IMR-90 (cell line): ENCODE data around the gene MAOA. TPM values are rescaled to one million over a fixed set of nuclear protein-coding genes. Genes with fewer than 3 reads are reported as not detected.
A peak's percentile ranks its signal among the peaks of the same experiment; 100 is the strongest.

Experiments used
- ATAC-seq: fragments of 200-7000 bp; cut with Tn5 transposase; 2 replicates; pipeline ENCODE4 v1.9.1; 2020; ENCODE audit warnings: low read depth, mild to moderate bottlenecking, moderate library complexity
- BruUV-seq: library from RNA; stranded (reverse); fragments of 400-500 nt; replicated peaks from 2 replicates; lab custom pipeline; 2021; lab: Mats Ljungman, UMichigan
- CTCF ChIA-PET: fragments of 300-600 bp; formaldehyde crosslinking; extraction: SDS; loops from one replicate; lab custom pipeline; 2021; ENCODE audit warnings: antibody characterized with exemption; lab: Yijun Ruan, JAX
- POLR2A ChIA-PET: fragments of 300-600 bp; sonication (Branson Sonifier 250); formaldehyde crosslinking; loops from one replicate; lab custom pipeline; 2022; ENCODE audit warnings: antibody characterized with exemption; ENCODE audit not compliant: unreplicated experiment; lab: Charles Lee
- DNase-seq: peaks from one replicate; pipeline ENCODE4 v3.0.0; 2013
- H2AFZ ChIP-seq: replicated peaks from 2 replicates; pipeline ENCODE3; 2013; ENCODE audit warnings: low read length, mild to moderate bottlenecking; ENCODE audit not compliant: poor library complexity
- H2AK5ac ChIP-seq: 2 replicates; pipeline ENCODE4 v1.6.1; 2013; ENCODE audit warnings: low read depth, low read length, inconsistent platforms
- H2AK9ac ChIP-seq: replicated peaks from 2 replicates; pipeline ENCODE3; 2013; ENCODE audit warnings: mild to moderate bottlenecking, low read depth, low read length, moderate library complexity; ENCODE audit not compliant: poor library complexity
- H2BK120ac ChIP-seq: 2 replicates; pipeline ENCODE4 v1.6.1; 2013; ENCODE audit warnings: low read depth, low read length, inconsistent platforms
- H2BK15ac ChIP-seq: 3 replicates; pipeline ENCODE4 v1.6.1; 2013; ENCODE audit warnings: low read depth, low read length, inconsistent platforms
- H2BK20ac ChIP-seq: 2 replicates; pipeline ENCODE4 v1.6.1; 2013; ENCODE audit warnings: low read depth, mild to moderate bottlenecking, inconsistent platforms, low read length, moderate library complexity
- H2BK5ac ChIP-seq: 2 replicates; pipeline ENCODE4 v1.6.1; 2013; ENCODE audit warnings: mild to moderate bottlenecking, low read depth, low read length, inconsistent platforms; ENCODE audit not compliant: poor library complexity, severe bottlenecking
- H3K14ac ChIP-seq: replicated peaks from 2 replicates; pipeline ENCODE4 v1.6.1; 2013; ENCODE audit warnings: low read depth, low read length, inconsistent platforms
- H3K18ac ChIP-seq: 2 replicates; pipeline ENCODE4 v1.6.1; 2013; ENCODE audit warnings: low read depth, low read length, control low read depth
- H3K23ac ChIP-seq: 2 replicates; pipeline ENCODE4 v1.6.1; 2013; ENCODE audit warnings: low read depth, low read length, inconsistent platforms
- H3K27ac ChIP-seq: 2 replicates; pipeline ENCODE4 v1.5.1; 2013; ENCODE audit warnings: mild to moderate bottlenecking, control low read depth, low read length; ENCODE audit not compliant: insufficient read depth
- H3K27me3 ChIP-seq: 2 replicates; pipeline ENCODE4 v1.6.1; 2013; ENCODE audit warnings: low read length; ENCODE audit not compliant: control insufficient read depth, insufficient read depth
- H3K36me3 ChIP-seq: 2 replicates; pipeline ENCODE4 v1.6.1; 2013; ENCODE audit warnings: low read length, mixed read lengths; ENCODE audit not compliant: control insufficient read depth, insufficient read depth
- H3K4ac ChIP-seq: 2 replicates; pipeline ENCODE4 v1.6.1; 2013; ENCODE audit warnings: low read depth, low read length, inconsistent platforms
- H3K4me1 ChIP-seq: 2 replicates; pipeline ENCODE4 v1.6.1; 2013; ENCODE audit warnings: low read length, mixed read lengths; ENCODE audit not compliant: control insufficient read depth, insufficient read depth
- H3K4me2 ChIP-seq: 2 replicates; pipeline ENCODE4 v1.6.1; 2013; ENCODE audit warnings: low read depth, mild to moderate bottlenecking, control low read depth, low read length, moderate library complexity
- H3K4me3 ChIP-seq: 2 replicates; pipeline ENCODE4 v1.5.1; 2013; ENCODE audit warnings: low read depth, mild to moderate bottlenecking, control low read depth, low read length, moderate library complexity; ENCODE audit not compliant: insufficient read depth
- H3K56ac ChIP-seq: 2 replicates; pipeline ENCODE4 v1.6.1; 2013; ENCODE audit warnings: low read length, inconsistent platforms; ENCODE audit not compliant: insufficient read depth; ENCODE audit errors: extremely low read depth
- H3K79me1 ChIP-seq, 2 experiments: 2 replicates each; pipeline ENCODE4 v1.6.1; 2013; ENCODE audit warnings: low read length in 2 of 2, inconsistent platforms in 1 of 2, low read depth in 1 of 2
- H3K9ac ChIP-seq: 2 replicates; pipeline ENCODE4 v1.6.1; 2013; ENCODE audit warnings: low read depth, low read length, control low read depth
- H3K9me1 ChIP-seq: 2 replicates; pipeline ENCODE4 v1.6.1; 2013; ENCODE audit warnings: low read length, inconsistent platforms; ENCODE audit not compliant: insufficient read depth
- H3K9me3 ChIP-seq: 2 replicates; pipeline ENCODE4 v1.6.1; 2013; ENCODE audit warnings: low read length; ENCODE audit not compliant: control insufficient read depth, insufficient read depth
- H4K20me1 ChIP-seq: 2 replicates; pipeline ENCODE4 v1.6.1; 2013; ENCODE audit warnings: low read length, inconsistent platforms; ENCODE audit not compliant: insufficient read depth
- H4K5ac ChIP-seq: 2 replicates; pipeline ENCODE4 v1.6.1; 2013; ENCODE audit warnings: mild to moderate bottlenecking, low read depth, low read length, control low read depth
- H4K8ac ChIP-seq, 2 experiments: 2 replicates each; pipeline ENCODE4 v1.6.1; 2013; ENCODE audit warnings: low read depth in 2 of 2, low read length in 2 of 2, control low read depth in 1 of 2, inconsistent platforms in 1 of 2
- H4K91ac ChIP-seq: 2 replicates; pipeline ENCODE4 v1.6.1; 2013; ENCODE audit warnings: low read depth, low read length, inconsistent platforms; ENCODE audit not compliant: insufficient read depth
- BHLHE40 ChIP-seq: fragments of 150-350 bp; IDR thresholded peaks from 2 replicates; pipeline ENCODE4 v1.6.1; 2016; ENCODE audit warnings: mild to moderate bottlenecking, low read depth, low read length
- CEBPB ChIP-seq: IDR thresholded peaks from 2 replicates; pipeline ENCODE4 v1.6.1; 2012; ENCODE audit warnings: low read depth, low read length, improper control_type of control experiment
- CHD1 ChIP-seq: IDR thresholded peaks from 2 replicates; pipeline ENCODE4 v1.6.1; 2012; ENCODE audit warnings: low read depth, low read length, improper control_type of control experiment
- FOS ChIP-seq: fragments of 150-350 bp; IDR thresholded peaks from 2 replicates; pipeline ENCODE4 v1.6.1; 2016; ENCODE audit warnings: low read depth, low read length
- MAFK ChIP-seq: IDR thresholded peaks from 2 replicates; pipeline ENCODE4 v1.6.1; 2012; ENCODE audit warnings: low read depth, low read length, improper control_type of control experiment
- RAD21 ChIP-seq: IDR thresholded peaks from 2 replicates; pipeline ENCODE4 v1.6.1; 2012; ENCODE audit warnings: low read length, improper control_type of control experiment
- RFX5 ChIP-seq: IDR thresholded peaks from 2 replicates; pipeline ENCODE4 v1.8.0; 2012; ENCODE audit warnings: low read depth, mild to moderate bottlenecking, low read length, moderate library complexity
- SMC3 ChIP-seq: fragments of 150-350 bp; IDR thresholded peaks from 2 replicates; pipeline ENCODE4 v1.6.1; 2016; ENCODE audit warnings: low read depth, mild to moderate bottlenecking, antibody characterized with exemption, low read length, moderate library complexity
- WGBS, 2 experiments: methylation state at CpG; one replicate each; pipeline versions ENCODE4 v1.1.5 to v1.1.7; 2013; ENCODE audit warnings: missing lambda C conversion rate in 2 of 2; ENCODE audit not compliant: insufficient read length in 1 of 2; ENCODE audit errors: extremely low coverage in 2 of 2; 5-methylcytosine and 5-hydroxymethylcytosine counted together
- dilution Hi-C: fragments of 300-500 bp; cut with HindIII; formaldehyde crosslinking; loops from one replicate; pipeline ENCODE4 v1.14.3; 2018; ENCODE audit warnings: low sequenced_read_pairs; ENCODE audit not compliant: unreplicated experiment
- in situ Hi-C: fragments of 300-500 bp; cut with MboI; formaldehyde crosslinking; loops from 3 replicates; pipeline ENCODE4 v1.14.3; 2019; ENCODE audit warnings: low sequenced_read_pairs, inconsistent platforms, mixed read lengths
- intact Hi-C: fragments of 100-400 bp; cut with micrococcal nuclease; formaldehyde crosslinking; loops from 2 replicates; pipeline ENCODE4 v1.10.0; 2022
- polyA plus RNA-seq, 3 experiments: library from polyadenylated mRNA; depleted of rRNA; stranded (reverse); fragments of >200 nt; gene quantifications; 2 replicates each; pipeline ENCODE4 v1.2.3, GENCODE V29; 2012; ENCODE audit warnings: low replicate concordance in 1 of 3
- total RNA-seq: library from RNA; depleted of rRNA; stranded (reverse); fragments of >200 nt; gene quantifications from 2 replicates; pipeline ENCODE4 v1.2.3, GENCODE V29; 2012
- TF ChIP-seq, protein P1 (sequence below): fragments of 150-350 bp; IDR thresholded peaks from 2 replicates; pipeline ENCODE4 v1.6.1; 2017; ENCODE audit warnings: mild to moderate bottlenecking, antibody characterized with exemption, low read length, low read depth
- TF ChIP-seq, protein P2 (sequence below): conservative IDR thresholded peaks from 2 replicates; pipeline ENCODE4 v1.5.1; 2012; ENCODE audit warnings: mild to moderate bottlenecking, low read depth, low read length, improper control_type of control experiment

MAOA gene
- total and polyA plus RNA-seq, 2 of the 4 experiments (the other 2 are of a cell fraction), result 0.14 to 0.36 TPM

DNA sequence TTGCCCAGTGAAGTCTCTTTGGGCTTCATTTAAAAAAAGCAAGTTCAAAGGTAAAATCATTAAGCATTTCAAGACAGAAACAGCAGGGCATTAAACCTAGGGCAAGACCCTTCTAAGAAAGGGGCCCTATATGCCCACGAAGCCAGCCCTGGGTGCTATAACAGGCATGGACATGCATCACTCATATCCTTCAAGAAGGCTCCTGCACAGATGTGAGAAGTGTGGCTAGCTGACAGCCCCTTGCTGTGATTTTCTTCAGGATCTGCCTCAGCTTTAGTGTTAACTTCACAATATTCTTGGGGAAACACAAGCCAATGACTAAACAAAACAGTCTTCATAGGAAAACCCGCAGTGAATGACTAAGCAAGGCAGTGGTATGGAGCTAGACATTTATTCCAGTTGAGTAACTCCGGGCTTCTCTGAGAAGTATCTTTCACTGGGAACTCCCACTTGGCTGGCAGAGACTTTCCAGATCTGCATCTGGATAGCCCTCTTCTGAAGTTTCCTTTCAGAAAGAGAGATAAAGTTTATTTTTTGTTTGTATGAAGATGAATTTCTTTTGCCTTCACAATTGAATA, 11.9 kb upstream of the MAOA start:
- no peak overlapping the region for H2AK9ac ChIP-seq
- H3K14ac ChIP-seq, result no peak overlapping the region
- H3K27me3 ChIP-seq, result no peaks in the 10 kb centered on the region; the same call in 1 of the 2 replicates
- H2AFZ ChIP-seq, result no peak overlapping the region
- H3K9me1 ChIP-seq, result no peaks in the 10 kb centered on the region
- H3K4me3 ChIP-seq, result no peak overlapping the region
- H3K9me3 ChIP-seq, result no peaks in the 10 kb centered on the region
- CTCF ChIA-PET, result no interaction called here
- no peaks in the 10 kb centered on the region for H3K4me1 ChIP-seq
- POLR2A ChIA-PET, result no interaction called here
- WGBS, 2 experiments, result no CpG with 5 or more reads among the region's 3 CpGs
- no peak overlapping the region for H3K9ac ChIP-seq
- TF ChIP-seq, protein P1, sequence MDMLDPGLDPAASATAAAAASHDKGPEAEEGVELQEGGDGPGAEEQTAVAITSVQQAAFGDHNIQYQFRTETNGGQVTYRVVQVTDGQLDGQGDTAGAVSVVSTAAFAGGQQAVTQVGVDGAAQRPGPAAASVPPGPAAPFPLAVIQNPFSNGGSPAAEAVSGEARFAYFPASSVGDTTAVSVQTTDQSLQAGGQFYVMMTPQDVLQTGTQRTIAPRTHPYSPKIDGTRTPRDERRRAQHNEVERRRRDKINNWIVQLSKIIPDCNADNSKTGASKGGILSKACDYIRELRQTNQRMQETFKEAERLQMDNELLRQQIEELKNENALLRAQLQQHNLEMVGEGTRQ, result no peak
- TF ChIP-seq CHD1 (no peak), SMC3 (no peak), RAD21 (no peak), MAFK (no peak), CEBPB (no peak), RFX5 (no peak), BHLHE40 (no peak), FOS (no peak)
- TF ChIP-seq, protein P2, sequence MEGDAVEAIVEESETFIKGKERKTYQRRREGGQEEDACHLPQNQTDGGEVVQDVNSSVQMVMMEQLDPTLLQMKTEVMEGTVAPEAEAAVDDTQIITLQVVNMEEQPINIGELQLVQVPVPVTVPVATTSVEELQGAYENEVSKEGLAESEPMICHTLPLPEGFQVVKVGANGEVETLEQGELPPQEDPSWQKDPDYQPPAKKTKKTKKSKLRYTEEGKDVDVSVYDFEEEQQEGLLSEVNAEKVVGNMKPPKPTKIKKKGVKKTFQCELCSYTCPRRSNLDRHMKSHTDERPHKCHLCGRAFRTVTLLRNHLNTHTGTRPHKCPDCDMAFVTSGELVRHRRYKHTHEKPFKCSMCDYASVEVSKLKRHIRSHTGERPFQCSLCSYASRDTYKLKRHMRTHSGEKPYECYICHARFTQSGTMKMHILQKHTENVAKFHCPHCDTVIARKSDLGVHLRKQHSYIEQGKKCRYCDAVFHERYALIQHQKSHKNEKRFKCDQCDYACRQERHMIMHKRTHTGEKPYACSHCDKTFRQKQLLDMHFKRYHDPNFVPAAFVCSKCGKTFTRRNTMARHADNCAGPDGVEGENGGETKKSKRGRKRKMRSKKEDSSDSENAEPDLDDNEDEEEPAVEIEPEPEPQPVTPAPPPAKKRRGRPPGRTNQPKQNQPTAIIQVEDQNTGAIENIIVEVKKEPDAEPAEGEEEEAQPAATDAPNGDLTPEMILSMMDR, result no peak
- H3K4me2 ChIP-seq, result peak overlapping the region; percentile 58; the same call in 1 of the 2 replicates
- DNase-seq (peak; percentile 41), ATAC-seq (peak; percentile 70)
- dilution Hi-C loops (no loop called here), in situ Hi-C loops (no loop called here), intact Hi-C loops (no loop called here)
- no peak overlapping the region for H3K27ac ChIP-seq
- H4K20me1 ChIP-seq, result no peaks in the 10 kb centered on the region
- no peak overlapping the region for H4K91ac ChIP-seq
- H2BK15ac ChIP-seq, result no peak overlapping the region
- H3K23ac ChIP-seq, result no peak overlapping the region
- H4K5ac ChIP-seq, result no peak overlapping the region
- H2BK120ac ChIP-seq, result no peak overlapping the region
- H2BK20ac ChIP-seq, result no peak overlapping the region
- no peak overlapping the region for H3K4ac ChIP-seq
- no peak overlapping the region for H2BK5ac ChIP-seq
- H3K56ac ChIP-seq, result no peak overlapping the region
- H4K8ac ChIP-seq, result no peak overlapping the region
- no peak overlapping the region for H3K18ac ChIP-seq
- H3K79me1 ChIP-seq, result no peaks in the 10 kb centered on the region
- no peaks in the 10 kb centered on the region for H3K36me3 ChIP-seq
- H2AK5ac ChIP-seq, result no peak overlapping the region
- no TSS peak for BruUV-seq
